Measurements from ENCODE around the gene B4GALNT3. TPM values are rescaled to one million over a fixed set of nuclear protein-coding genes. Genes with fewer than 3 reads are reported as not detected.
A peak's percentile ranks its signal among the peaks of the same experiment; 100 is the strongest.

B4GALNT3 gene
- total RNA-seq, 3 donors from 2014 or later (not counting 1 experiment from before 2014, with no cell fraction given): 0.93 to 4.2 TPM; not detected in 1

DNA sequence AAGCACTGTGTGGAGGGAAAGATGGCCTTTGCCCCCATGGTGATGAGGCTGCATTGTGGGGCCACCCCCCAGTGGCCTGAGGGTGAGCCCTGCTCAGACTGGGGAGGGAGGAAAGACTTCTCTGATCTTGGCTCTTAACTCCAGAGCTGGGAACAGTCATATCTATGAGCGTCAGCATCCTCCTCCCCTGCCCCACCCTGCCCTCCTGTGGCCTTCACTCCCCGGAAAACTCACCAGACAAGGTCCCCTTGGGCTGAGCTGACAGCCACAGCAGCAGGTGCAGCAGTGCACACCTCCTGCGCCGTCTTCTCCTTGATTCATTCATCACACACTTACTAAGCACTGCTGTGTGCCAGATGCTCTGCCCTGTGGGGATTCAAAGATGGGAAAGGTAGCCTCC is 98.8 kb downstream of the B4GALNT3 start:
- no peaks in the 10 kb centered on the region for H3K9me3 ChIP-seq (ENCODE audit: control insufficient read depth, insufficient read depth, low read length)
- Mint-ChIP-seq H3K4me3 (no peak overlapping the region), H3K27ac (peak overlapping the region in 1 of 2 donors; percentile 87), H3K9me3 (no peaks in the 10 kb centered on the region), H3K4me1 (peaks cover 23 to 78% of the 10 kb centered on the region in 2 donors), H3K27me3 (ENCODE audit: low read depth in 2 of 2) (no peaks in the 10 kb centered on the region), H3K36me3 (no peaks in the 10 kb centered on the region)
- H3K4me3 ChIP-seq (ENCODE audit: low read length): no peak overlapping the region
- ATAC-seq: no peak
- no peak for DNase-seq
- intact Hi-C loops (cut with micrococcal nuclease): no loop called here
- no peak overlapping the region for H3K27ac ChIP-seq (ENCODE audit: low read length)
- H3K27me3 ChIP-seq (ENCODE audit: control insufficient read depth, insufficient read depth, low read length): no peaks in the 10 kb centered on the region
- H3K4me1 ChIP-seq (ENCODE audit: control insufficient read depth, insufficient read depth, low read length): peaks cover 32% of the 10 kb centered on the region
- H3K36me3 ChIP-seq (ENCODE audit: control insufficient read depth, insufficient read depth, low read length): no peaks in the 10 kb centered on the region
- TF ChIP-seq, protein P1, sequence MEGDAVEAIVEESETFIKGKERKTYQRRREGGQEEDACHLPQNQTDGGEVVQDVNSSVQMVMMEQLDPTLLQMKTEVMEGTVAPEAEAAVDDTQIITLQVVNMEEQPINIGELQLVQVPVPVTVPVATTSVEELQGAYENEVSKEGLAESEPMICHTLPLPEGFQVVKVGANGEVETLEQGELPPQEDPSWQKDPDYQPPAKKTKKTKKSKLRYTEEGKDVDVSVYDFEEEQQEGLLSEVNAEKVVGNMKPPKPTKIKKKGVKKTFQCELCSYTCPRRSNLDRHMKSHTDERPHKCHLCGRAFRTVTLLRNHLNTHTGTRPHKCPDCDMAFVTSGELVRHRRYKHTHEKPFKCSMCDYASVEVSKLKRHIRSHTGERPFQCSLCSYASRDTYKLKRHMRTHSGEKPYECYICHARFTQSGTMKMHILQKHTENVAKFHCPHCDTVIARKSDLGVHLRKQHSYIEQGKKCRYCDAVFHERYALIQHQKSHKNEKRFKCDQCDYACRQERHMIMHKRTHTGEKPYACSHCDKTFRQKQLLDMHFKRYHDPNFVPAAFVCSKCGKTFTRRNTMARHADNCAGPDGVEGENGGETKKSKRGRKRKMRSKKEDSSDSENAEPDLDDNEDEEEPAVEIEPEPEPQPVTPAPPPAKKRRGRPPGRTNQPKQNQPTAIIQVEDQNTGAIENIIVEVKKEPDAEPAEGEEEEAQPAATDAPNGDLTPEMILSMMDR (IDR thresholded peaks at IDR 0.05): no peak
- WGBS (ENCODE audit: insufficient coverage): 89% methylated on average over 4 of the region's 4 CpGs

- peaks cover 26 to 78% of the 10 kb centered on the region in 2 donors for H3K4me1 Mint-ChIP-seq
- Histone ChIP-seq H3K4me1 (ENCODE audit: control insufficient read depth, insufficient read depth, low read length) (peaks cover 34% of the 10 kb centered on the region), H3K36me3 (ENCODE audit: control insufficient read depth, insufficient read depth, low read length) (no peaks in the 10 kb centered on the region), H3K27ac (ENCODE audit: low read length) (no peak overlapping the region), H3K4me3 (ENCODE audit: low read length) (no peak overlapping the region), H3K9me3 (ENCODE audit: control insufficient read depth, insufficient read depth, low read length) (no peaks in the 10 kb centered on the region), H3K27me3 (ENCODE audit: control insufficient read depth, insufficient read depth, low read length) (no peaks in the 10 kb centered on the region)
- peak overlapping the region in 1 of 2 donors; percentile 87 for H3K27ac Mint-ChIP-seq
- no peak for ATAC-seq
- TF ChIP-seq, protein P1 (IDR thresholded peaks at IDR 0.05): no peak
- no peaks in the 10 kb centered on the region for H3K9me3 Mint-ChIP-seq
- intact Hi-C loops (cut with micrococcal nuclease): no loop called here
- WGBS (ENCODE audit: insufficient coverage): 95% methylated on average over 21 of the region's 21 CpGs
- H3K36me3 Mint-ChIP-seq: no peaks in the 10 kb centered on the region
- no peaks in the 10 kb centered on the region for H3K27me3 Mint-ChIP-seq (ENCODE audit: low read depth in 2 of 2)
- no peak for DNase-seq
- H3K4me3 Mint-ChIP-seq: no peak overlapping the region
Measured at GRCh38 chr12:559208-559905, 99.6 kb downstream of the B4GALNT3 start.

DNA sequence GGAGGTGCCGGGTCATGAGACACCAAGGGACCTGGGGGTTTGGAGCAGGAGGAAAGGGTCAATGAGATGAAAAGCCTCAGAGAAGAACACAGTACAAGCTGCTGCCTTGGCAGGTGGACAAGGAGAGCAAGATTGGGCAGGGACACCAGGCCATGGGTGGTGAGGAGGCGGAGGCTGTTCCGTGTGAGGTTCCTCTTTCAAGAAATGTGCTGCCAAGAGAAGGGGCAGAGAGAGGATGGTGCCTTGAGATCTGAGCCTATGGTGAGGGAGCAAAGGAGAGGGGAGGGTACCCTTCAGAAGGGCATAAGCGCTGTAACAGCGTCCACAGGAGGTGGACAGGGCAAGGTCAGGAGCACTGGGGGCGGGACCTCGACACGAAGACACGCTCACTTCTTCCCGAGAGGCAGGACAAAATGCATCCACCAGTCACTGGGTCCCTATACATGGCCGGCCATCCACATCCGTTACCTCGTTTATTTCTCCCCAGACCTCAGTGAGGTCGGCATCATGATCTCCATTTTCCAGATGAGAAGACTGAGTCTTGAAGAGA is 100.2 kb downstream of the B4GALNT3 start:
- H3K4me1 ChIP-seq (ENCODE audit: control insufficient read depth, insufficient read depth, low read length): peaks cover 41% of the 10 kb centered on the region
- H3K9me3 Mint-ChIP-seq: no peaks in the 10 kb centered on the region

More for the DNA sequence above, 100.2 kb downstream of the B4GALNT3 start:
- Mint-ChIP-seq H3K4me1 (peaks cover 31 to 83% of the 10 kb centered on the region in 2 donors), H3K27me3 (ENCODE audit: low read depth in 2 of 2) (no peaks in the 10 kb centered on the region), H3K36me3 (no peaks in the 10 kb centered on the region), H3K27ac (peak overlapping the region in 1 of 2 donors; percentile 87), H3K4me3 (no peak overlapping the region)
- no peaks in the 10 kb centered on the region for H3K27me3 ChIP-seq (ENCODE audit: control insufficient read depth, insufficient read depth, low read length)
- H3K4me3 ChIP-seq (ENCODE audit: low read length): no peak overlapping the region
- H3K27ac ChIP-seq (ENCODE audit: low read length): no peak overlapping the region
- no peak for DNase-seq
- no peaks in the 10 kb centered on the region for H3K9me3 ChIP-seq (ENCODE audit: control insufficient read depth, insufficient read depth, low read length)
- ATAC-seq: no peak
- WGBS (ENCODE audit: insufficient coverage): 87% methylated on average over 14 of the region's 14 CpGs
- H3K36me3 ChIP-seq (ENCODE audit: control insufficient read depth, insufficient read depth, low read length): no peaks in the 10 kb centered on the region
- TF ChIP-seq, protein P1 (IDR thresholded peaks at IDR 0.05): no peak
- intact Hi-C loops (cut with micrococcal nuclease): loop anchor here (5.0 kb wide), 1 partner anchor 387 kb away; the partner anchor contains the start of gene RAD52

Data from natural killer cell (primary cell).